ENCODE measurements around the gene TMEM86A.
"Not testable (repeated sequence)": the region's sequence is repeated elsewhere in the genome, so short reads cannot be mapped to it uniquely, and the experiment has no call there.

Gene TMEM86A, protein sequence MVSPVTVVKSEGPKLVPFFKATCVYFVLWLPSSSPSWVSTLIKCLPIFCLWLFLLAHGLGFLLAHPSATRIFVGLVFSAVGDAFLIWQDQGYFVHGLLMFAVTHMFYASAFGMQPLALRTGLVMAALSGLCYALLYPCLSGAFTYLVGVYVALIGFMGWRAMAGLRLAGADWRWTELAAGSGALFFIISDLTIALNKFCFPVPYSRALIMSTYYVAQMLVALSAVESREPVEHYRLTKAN

DNA sequence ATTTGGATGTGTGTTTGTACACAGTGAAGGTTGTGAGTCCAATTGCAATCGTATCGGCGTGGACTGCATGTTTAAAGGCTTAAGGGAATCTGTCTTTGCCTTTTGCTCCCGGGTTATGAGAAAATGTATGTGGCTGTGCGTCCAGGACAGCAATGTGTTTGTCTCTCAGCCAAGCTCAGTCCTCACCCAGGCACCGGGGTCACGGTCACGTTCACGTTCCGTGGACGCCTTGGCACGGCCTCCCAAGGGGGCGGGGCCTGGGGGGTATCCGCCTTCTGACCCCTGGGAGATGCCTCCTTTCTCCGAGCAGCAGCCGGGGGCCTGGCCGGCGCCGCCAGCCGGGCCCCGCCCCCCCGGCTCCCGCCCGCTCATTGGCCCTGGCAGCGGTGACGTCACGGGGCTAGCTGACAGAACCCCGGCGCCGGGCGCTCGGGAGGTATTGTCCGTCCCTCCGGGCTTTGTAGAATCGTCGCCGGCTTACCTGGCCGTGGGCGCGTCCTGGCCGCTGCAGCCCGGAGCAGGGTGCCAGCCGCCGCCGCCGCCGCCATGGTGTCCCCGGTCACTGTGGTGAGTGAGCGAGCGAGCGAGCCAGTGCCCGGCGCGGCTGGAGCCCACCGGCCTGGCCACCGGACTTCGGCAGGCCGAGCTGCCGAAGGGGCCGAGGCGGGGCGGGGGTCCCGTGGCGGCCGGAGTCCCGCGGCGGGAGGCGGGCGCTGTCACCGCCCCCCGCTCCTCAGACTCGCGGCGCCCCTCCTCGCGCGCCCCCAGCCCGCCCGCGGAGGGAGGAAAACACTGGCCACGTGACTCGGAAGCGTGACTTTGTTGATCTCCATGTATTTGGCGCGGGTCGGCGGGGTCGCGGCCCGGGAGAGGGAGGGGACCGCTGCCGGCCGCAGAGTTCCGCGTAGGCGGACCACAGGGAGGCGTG, at the start of gene TMEM86A:
Gene TMEM86A (plus strand): TSS at position 439 of the 928 bp plus-strand sequence. CDS start 108 bp downstream, at position 547.
- DNase-seq: peak; percentile 25

DNA sequence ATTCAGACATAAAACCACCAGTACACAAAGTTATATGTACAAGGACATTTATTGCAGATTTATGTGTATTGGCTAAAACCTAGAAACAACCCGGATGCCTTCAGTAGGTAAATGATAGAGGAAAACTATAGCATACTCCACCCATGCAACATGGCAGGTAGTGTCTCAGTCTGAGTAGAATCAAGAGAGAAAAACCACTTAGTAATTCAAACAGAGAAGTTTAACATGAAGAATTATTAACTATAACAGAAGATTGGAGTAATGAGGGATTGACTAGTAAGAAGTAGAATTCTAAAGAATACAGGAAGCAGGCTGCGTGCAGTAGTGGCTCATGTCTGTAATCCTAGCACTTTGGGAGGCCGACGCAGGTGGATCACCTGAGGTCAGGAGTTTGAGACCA, 48.2 kb upstream of the TMEM86A start:
- no peak for DNase-seq

DNA sequence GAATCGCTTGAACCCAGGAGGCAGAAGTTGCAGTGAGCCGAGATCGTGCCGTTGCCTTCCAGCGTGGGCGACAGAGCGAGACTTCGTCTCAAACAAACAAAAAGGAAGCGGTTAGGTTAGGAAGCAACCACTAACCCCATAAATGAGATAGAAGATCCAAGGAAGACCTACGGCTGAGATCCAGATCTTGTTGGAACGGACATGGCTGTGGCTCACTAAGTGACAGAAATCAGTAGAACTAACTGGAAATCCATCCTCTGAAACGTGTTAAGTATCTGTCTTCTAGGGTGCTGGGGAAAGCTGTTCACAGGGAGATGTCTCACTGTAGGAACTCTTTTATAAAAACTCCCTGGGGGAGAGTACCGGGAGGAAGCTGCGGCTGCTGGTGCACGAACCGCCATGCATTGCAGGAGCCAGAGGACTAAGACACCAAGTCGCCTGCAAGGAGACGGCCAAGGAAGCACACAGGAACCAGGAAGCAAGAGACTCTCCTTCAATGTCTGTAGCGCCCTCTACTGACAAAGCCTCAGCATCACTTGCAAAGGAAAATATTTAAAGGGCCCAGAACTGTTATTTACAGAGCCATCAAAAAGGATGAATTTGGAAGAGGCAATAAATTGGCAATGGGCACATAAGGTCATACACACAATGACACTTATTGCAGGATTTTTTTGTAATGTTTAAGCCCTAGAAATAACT, 47.6 kb upstream of the TMEM86A start:
- DNase-seq: no peak

- DNase-seq: no peak
Observed at GRCh38 chr11:18657673-18658072, 40.9 kb upstream of the TMEM86A start.

DNA sequence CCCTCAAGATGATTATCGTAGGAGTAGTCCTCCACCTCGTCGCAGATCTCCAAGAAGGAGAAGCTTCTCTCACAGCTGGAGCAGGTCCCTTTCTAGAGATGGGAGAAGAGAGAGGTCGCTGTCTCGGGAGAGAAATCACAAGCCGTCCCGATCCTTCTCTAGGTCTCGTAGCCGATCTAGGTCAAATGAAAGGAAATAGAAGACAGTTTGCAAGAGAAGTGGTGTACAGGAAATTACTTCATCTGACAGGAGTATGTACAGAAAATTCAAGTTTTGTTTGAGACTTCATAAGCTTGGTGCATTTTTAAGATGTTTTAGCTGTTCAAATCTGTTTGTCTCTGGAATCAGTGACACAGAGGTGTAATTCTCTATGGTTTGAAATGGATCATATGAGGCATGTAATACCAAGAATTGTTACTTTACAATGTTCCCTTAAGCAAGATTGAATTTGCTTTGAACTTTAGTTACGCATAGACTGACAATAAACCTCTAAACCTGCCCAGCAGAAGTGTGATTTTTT, 33.2 kb upstream of the TMEM86A start:
- not testable (repeated sequence) for DNase-seq

DNA sequence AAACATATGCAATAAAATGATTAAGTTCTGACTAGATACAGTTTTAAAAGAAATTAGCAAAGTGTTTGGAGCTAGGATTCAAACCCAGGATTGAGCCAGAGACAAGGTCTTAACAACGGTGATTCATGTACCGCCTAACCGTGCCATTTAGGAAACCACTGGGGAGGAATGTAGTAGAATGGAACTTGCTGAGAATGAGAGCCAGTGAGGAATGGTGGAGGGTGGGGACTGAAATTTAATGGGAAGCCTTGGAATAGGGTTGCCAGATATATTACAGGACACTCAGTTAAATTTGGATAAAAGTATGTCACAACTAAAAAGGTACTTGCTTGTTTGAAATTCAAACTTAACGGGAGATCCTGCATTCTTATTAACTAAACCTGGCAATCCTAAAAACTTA, 30.4 kb upstream of the TMEM86A start:
- no peak for DNase-seq

GRCh38 chr11:18669219-18669596, 29.4 kb upstream of the TMEM86A start:
- DNase-seq: no peak

DNA sequence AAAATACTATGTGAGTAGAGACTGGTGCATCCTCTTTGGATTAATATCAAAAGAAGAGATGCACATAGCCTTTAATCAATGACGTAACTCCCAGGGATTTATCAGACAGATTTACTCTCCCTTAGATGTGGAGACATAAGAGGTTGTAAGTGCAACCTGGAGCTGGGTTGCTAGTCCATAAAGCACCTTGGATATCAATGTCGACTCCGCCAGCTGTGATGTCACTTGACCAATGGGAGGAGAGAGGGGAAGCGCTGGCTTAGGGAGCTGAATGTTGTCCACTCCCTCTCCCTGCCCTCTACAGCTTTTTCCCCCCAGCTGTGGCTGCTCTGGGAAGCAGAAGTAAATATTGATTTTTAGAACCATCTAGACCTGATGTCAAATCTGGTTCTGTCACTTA, 28.9 kb upstream of the TMEM86A start:
- DNase-seq: no peak

- DNase-seq: no peak
Observed at GRCh38 chr11:18671246-18671645, 27.3 kb upstream of the TMEM86A start.

- not testable (repeated sequence) for DNase-seq
Observed at GRCh38 chr11:18672209-18672608, 26.4 kb upstream of the TMEM86A start.

DNA sequence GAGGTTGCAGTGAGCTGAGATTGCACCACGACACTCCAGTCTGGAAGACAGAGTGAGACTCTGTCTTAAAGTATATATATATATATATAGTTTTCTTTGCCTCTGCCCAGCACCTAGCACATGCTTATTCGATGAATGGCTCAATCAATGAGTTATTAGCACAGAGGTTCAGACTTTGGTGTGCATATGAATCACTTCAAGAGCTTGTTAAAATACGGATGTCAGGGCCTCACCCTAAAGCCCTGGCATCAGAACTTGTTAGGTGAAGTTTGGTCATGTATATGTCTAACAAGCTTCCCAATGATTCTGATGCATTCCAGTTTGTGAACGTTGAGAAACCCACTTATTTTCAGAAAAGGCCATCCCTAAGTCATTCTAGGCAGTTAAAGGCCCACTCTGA, 21.8 kb upstream of the TMEM86A start:
- no peak for DNase-seq

DNA sequence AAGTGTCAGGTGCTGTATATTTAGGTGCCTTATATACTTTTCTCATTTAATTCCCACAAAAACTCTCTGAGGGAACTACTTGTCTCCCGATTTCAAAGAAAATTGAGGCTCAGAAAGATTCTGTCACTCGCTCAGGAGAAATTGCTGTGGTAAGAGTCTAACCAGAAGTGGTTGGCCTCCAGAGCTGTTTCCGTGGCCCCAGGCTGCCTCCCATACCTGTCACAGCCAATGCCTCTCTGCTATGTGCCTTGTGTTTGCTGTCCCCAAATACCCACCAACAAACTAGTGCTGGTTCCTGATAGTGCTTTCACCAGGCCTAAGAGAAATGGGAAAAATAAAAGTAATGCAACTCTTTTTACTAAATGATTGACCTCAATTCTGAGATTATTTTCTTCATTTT, 21.0 kb upstream of the TMEM86A start:
- no peak for DNase-seq

- DNase-seq: not testable (repeated sequence)
Observed at GRCh38 chr11:18681949-18682348, 16.6 kb upstream of the TMEM86A start.

DNA sequence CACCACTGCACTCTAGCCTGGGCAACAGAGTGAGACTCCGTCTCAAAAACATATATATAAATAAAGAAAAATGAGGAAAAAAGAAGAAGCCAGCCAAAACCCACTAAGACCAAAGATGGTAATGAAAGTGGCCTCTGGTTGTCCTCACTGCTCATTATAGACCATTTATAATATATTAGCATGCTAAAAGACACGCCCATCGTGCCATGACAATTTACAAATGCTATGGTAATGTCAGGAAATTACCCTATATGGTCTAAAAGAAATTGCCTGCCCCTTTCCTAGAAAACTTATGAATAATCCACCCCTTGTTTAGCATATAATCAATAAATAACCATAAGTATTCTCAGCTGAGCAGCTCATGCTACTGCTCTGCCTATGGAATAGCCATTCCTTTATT, 16.1 kb upstream of the TMEM86A start:
- no peak for DNase-seq

- DNase-seq: no peak
Observed at GRCh38 chr11:18684267-18684666, 14.3 kb upstream of the TMEM86A start.

GRCh38 chr11:18691467-18692140, 7.0 kb upstream of the TMEM86A start:
- not testable (repeated sequence) for DNase-seq

GRCh38 chr11:18692941-18693760, 5.4 kb upstream of the TMEM86A start:
- no peak for DNase-seq

DNA sequence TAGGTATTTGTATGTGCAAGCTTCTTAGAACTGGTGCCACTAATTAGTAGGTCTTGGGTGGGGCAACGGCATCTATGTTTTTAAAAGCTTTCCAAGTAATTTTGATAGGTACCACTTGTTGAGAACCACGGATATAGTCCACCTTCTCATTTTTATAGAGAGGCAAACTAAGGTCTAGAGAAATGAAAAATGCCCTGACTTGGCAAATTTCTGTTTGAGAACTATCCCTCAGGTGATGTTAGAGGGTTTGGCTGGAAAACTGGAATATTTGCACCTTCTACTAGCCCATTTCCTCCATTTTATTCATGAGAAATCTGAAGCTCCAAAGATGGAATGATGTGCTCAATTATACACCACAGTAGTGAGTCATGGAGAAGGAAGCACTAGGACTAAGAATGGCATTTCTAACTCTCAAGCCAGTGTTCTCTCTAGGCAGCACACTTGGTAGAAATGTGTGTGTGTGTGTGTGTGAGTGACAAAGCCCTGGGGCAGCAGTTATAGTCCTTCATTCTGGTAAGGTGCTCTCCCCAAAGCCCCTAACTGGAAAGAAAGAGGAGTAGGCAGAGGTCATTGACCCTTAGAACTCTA, 1.8 kb upstream of the TMEM86A start:
- DNase-seq: no peak

DNA sequence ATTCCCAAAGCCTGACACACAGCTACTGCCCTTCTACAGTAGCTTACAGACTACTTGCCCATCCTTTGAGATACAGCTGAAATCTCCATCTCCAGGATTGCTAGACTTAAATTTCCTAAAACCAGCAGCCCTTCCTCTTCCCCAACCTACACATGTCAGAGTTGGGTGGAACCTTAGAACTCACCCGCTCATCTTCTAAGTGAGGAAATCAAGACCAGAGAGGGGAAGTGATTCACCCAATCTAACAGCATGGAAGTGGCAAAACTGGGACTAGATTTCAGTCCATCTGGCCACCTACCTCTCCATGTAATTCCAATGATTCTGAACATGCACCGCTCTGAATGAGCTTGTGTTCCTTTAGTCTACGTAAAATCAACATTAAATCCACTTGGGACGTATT, 1.0 kb upstream of the TMEM86A start:
- DNase-seq: no peak

DNA sequence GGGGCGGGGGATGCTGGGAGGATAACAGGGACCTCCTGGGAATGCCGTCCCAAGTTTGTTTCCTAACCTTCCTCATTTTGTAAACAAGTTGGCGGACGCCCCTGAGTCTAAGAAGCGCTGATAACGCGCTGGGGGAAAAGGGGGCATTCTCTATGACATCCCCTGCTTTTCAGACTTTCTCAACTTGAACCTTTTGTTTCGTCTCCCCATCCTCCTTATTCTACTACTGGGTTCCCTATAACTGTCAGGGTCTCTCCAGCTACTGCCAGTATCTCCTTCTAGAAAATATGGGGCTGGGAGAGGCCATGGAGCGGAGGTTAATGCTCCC, 654 bp downstream of the TMEM86A start:
- no peak for DNase-seq

DNA sequence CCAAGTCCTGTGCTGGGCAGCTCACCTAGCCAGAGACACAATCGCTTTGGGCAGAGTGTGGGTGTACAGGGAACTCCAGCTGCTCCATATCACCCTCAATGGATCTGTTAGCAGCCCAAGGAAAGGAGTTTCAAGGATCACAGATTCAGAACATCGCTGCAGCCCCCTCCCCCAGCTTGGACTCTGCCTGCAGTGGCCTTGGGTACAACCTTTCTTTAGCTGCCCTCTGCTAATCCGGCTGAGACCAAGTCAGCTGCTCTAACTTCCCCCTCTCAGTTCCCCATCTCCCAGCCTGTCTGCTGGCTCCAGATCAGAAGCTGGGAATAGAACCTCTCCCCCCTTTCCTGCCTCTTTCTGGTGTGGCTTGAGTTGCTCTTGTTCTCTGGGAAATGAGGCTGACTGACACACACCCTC, 1.3 kb downstream of the TMEM86A start:
- no peak for DNase-seq

DNA sequence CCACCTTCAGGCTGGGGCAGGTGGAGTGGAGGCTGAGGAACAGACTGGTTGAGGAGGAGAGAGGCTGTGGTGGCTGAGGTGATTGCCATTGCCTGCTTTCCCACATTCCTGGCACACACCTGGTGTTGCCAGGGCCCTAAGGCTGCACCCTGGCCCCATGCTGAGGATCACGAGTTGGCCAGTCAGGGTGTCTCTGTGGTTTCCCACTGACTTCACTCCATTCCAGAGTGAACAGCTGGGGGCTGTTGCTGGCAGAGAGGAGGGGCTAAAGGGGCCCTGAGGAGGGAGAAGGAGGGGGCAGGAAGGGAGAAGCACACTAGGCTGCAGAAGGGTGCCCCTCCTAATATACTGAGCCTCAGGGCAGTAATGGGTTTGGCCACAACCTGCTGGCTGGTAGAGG, 1.8 kb downstream of the TMEM86A start:
- no peak for DNase-seq

All from NCI-H1417 treated with DMSO at 0.1 percent for 48 hours (cell line).